ENCODE measurements around the gene EIF2B5. TPM values are rescaled to one million over a fixed set of nuclear protein-coding genes. Genes with fewer than 3 reads are reported as not detected.

Gene EIF2B5
- polyA plus RNA-seq, 3 donors: 22.7 to 50.0 (median 24.1) TPM

DNA sequence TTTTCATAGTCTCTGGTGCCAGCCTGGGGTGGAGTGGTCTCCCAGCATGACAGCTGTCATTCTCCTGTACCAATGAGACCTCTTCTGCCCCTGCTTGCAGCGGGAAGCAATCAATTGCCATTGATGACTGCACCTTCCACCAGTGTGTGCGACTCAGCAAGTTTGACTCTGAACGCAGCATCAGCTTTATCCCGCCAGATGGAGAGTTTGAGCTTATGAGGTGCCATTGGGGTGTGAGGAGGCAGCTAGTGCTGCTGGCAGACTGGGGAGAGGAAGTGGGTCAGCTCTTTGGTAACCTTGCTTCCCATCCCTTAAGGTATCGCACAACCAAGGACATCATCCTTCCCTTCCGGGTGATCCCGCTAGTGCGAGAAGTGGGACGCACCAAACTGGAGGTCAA lies 46.4 kb downstream of the EIF2B5 start:
- H3K27ac ChIP-seq (ENCODE audit: low read depth in 1 of 2, low read length in 2 of 2): no peak overlapping the region
- no peak for DNase-seq
- peaks cover 73 to 78% of the 10 kb centered on the region in 2 donors for H3K36me3 ChIP-seq (replicated peaks in 1 of 2; ENCODE audit: control insufficient read depth in 1 of 2, insufficient read depth in 2 of 2, low read length in 2 of 2)
- H3K4me1 Mint-ChIP-seq: peaks cover 25% of the 10 kb centered on the region
- peak overlapping the region in 2 of 7 donors; percentile 58 to 69 for H3K27ac Mint-ChIP-seq
- H4K20me1 ChIP-seq (ENCODE audit: insufficient read depth, low read length): peaks cover 34% of the 10 kb centered on the region
- intact Hi-C loops (cut with micrococcal nuclease): no loop called here
- no peak overlapping the region for H3K4me3 ChIP-seq (replicated peaks in 1 of 3; ENCODE audit: low read depth in 2 of 3, low read length in 3 of 3)
- WGBS (ENCODE audit: insufficient coverage): 96% methylated on average over 3 of the region's 9 CpGs
- H3K27me3 ChIP-seq (ENCODE audit: control insufficient read depth in 2 of 2, insufficient read depth in 2 of 2, low read length in 2 of 2): no peaks in the 10 kb centered on the region
- TF ChIP-seq, protein P1, sequence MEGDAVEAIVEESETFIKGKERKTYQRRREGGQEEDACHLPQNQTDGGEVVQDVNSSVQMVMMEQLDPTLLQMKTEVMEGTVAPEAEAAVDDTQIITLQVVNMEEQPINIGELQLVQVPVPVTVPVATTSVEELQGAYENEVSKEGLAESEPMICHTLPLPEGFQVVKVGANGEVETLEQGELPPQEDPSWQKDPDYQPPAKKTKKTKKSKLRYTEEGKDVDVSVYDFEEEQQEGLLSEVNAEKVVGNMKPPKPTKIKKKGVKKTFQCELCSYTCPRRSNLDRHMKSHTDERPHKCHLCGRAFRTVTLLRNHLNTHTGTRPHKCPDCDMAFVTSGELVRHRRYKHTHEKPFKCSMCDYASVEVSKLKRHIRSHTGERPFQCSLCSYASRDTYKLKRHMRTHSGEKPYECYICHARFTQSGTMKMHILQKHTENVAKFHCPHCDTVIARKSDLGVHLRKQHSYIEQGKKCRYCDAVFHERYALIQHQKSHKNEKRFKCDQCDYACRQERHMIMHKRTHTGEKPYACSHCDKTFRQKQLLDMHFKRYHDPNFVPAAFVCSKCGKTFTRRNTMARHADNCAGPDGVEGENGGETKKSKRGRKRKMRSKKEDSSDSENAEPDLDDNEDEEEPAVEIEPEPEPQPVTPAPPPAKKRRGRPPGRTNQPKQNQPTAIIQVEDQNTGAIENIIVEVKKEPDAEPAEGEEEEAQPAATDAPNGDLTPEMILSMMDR (IDR thresholded peaks at IDR 0.05): no peak
- H3K27me3 Mint-ChIP-seq (ENCODE audit: low read depth in 3 of 3): no peaks in the 10 kb centered on the region
- H3K4me2 ChIP-seq (replicated peaks; ENCODE audit: extremely low read depth, low read length, poor library complexity, severe bottlenecking): no peak overlapping the region
- H3K9me3 Mint-ChIP-seq: no peaks in the 10 kb centered on the region
- no peaks in the 10 kb centered on the region for H3K9me3 ChIP-seq (replicated peaks in 1 of 2; ENCODE audit: control insufficient read depth in 1 of 2, insufficient read depth in 1 of 2, low read length in 2 of 2)
- peaks cover 34% of the 10 kb centered on the region for H3K79me2 ChIP-seq (ENCODE audit: insufficient read depth, low read length)
- H3K9ac ChIP-seq (ENCODE audit: insufficient read depth, low read length, poor library complexity, severe bottlenecking): no peak overlapping the region
- H2AFZ ChIP-seq (ENCODE audit: insufficient read depth, low read depth, low read length, poor library complexity, severe bottlenecking): no peak overlapping the region
- H3K4me3 Mint-ChIP-seq: no peak overlapping the region
- H3K36me3 Mint-ChIP-seq: peaks cover 69 to 78% of the 10 kb centered on the region in 2 donors
- peaks cover 19 to 24% of the 10 kb centered on the region in 2 donors for H3K4me1 ChIP-seq (ENCODE audit: control insufficient read depth in 1 of 2, insufficient read depth in 2 of 2, low read length in 2 of 2)

DNA sequence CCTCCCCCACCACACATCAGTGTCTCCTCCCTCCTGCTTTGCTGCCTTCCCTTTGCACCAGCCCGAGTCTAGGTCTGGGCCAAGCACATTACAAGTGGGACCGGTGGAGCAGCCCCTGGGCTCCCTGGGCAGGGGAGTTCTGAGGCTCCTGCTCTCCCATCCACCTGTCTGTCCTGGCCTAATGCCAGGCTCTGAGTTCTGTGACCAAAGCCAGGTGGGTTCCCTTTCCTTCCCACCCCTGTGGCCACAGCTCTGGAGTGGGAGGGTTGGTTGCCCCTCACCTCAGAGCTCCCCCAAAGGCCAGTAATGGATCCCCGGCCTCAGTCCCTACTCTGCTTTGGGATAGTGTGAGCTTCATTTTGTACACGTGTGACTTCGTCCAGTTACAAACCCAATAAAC lies 48.5 kb downstream of the EIF2B5 start:
- Mint-ChIP-seq H3K27me3 (ENCODE audit: low read depth in 3 of 3) (no peaks in the 10 kb centered on the region), H3K4me1 (peaks cover 24% of the 10 kb centered on the region), H3K36me3 (peaks cover 78% of the 10 kb centered on the region in 2 donors), H3K9me3 (no peaks in the 10 kb centered on the region), H3K27ac (no peak overlapping the region), H3K4me3 (no peak overlapping the region)
- Histone ChIP-seq H3K9me3 (replicated peaks in 1 of 2; ENCODE audit: control insufficient read depth in 1 of 2, insufficient read depth in 1 of 2, low read length in 2 of 2) (no peaks in the 10 kb centered on the region), H2AFZ (ENCODE audit: insufficient read depth, low read depth, low read length, poor library complexity, severe bottlenecking) (no peak overlapping the region), H3K27ac (ENCODE audit: low read depth in 1 of 2, low read length in 2 of 2) (no peak overlapping the region), H3K27me3 (ENCODE audit: control insufficient read depth in 2 of 2, insufficient read depth in 2 of 2, low read length in 2 of 2) (no peaks in the 10 kb centered on the region), H3K9ac (ENCODE audit: insufficient read depth, low read length, poor library complexity, severe bottlenecking) (no peak overlapping the region), H3K79me2 (ENCODE audit: insufficient read depth, low read length) (peaks cover 34% of the 10 kb centered on the region), H3K4me3 (replicated peaks in 1 of 3; ENCODE audit: low read depth in 2 of 3, low read length in 3 of 3) (no peak overlapping the region), H4K20me1 (ENCODE audit: insufficient read depth, low read length) (peaks cover 34% of the 10 kb centered on the region), H3K4me2 (replicated peaks; ENCODE audit: extremely low read depth, low read length, poor library complexity, severe bottlenecking) (no peak overlapping the region), H3K4me1 (ENCODE audit: control insufficient read depth in 1 of 2, insufficient read depth in 2 of 2, low read length in 2 of 2) (peaks cover 17 to 25% of the 10 kb centered on the region in 2 donors), H3K36me3 (replicated peaks in 1 of 2; ENCODE audit: control insufficient read depth in 1 of 2, insufficient read depth in 2 of 2, low read length in 2 of 2) (peaks cover 68 to 73% of the 10 kb centered on the region in 2 donors)
- WGBS (ENCODE audit: insufficient coverage): 100% methylated on average over 3 of the region's 5 CpGs
- DNase-seq: no peak
- TF ChIP-seq, protein P1 (IDR thresholded peaks at IDR 0.05): no peak
- intact Hi-C loops (cut with micrococcal nuclease): no loop called here
